DND-41 (cell line): ENCODE results near the gene SLC38A3.

Experiments used
- CTCF ChIP-seq: IDR thresholded peaks from 2 replicates; pipeline ENCODE4 v1.5.1; 2012; ENCODE audit warnings: borderline replicate concordance, low read length, moderate library complexity, mild to moderate bottlenecking; ENCODE audit not compliant: poor library complexity, severe bottlenecking; ENCODE audit errors: extremely low read depth
- EZH2 ChIP-seq: IDR thresholded peaks from 3 replicates; pipeline ENCODE4 v1.6.1; 2012; ENCODE audit warnings: borderline replicate concordance, low read depth, mild to moderate bottlenecking, moderate library complexity, low read length, inconsistent platforms; ENCODE audit not compliant: severe bottlenecking

GRCh38 chr3:50227390-50228183 is 22.5 kb downstream of the SLC38A3 start:
- TF ChIP-seq CTCF = peak; percentile 75
- TF ChIP-seq EZH2 = no peak
